PC-9 (cell line): ENCODE measurements around the gene CCL22. TPM values are rescaled to one million over a fixed set of nuclear protein-coding genes. Genes with fewer than 3 reads are reported as not detected.

ENCODE experiments used
- BruUV-seq: library from RNA; stranded (reverse); fragments of 400-500 nt; replicated peaks from 2 replicates; lab custom pipeline; 2021; lab: Mats Ljungman, UMichigan
- CTCF ChIA-PET: fragments of 300-600 bp; sonication (Branson Sonifier 250); formaldehyde crosslinking; loops from one replicate; lab custom pipeline; 2022; ENCODE audit warnings: antibody characterized with exemption; lab: Charles Lee
- POLR2A ChIA-PET: fragments of 300-600 bp; sonication (Branson Sonifier 250); formaldehyde crosslinking; loops from one replicate; lab custom pipeline; 2022; ENCODE audit warnings: antibody characterized with exemption; ENCODE audit not compliant: unreplicated experiment; lab: Charles Lee
- DNase-seq, 2 experiments: peaks; one replicate each; pipeline versions ENCODE4 v3.0.0 to v3.0.0-alpha.2; 2015 to 2022; ENCODE audit warnings: mixed read lengths in 1 of 2
- H2AFZ ChIP-seq: fragments of 200-600 bp; sonication (generic); 2 replicates; pipeline ENCODE4 v1.8.1; 2017; ENCODE audit warnings: antibody characterized with exemption
- H3F3A ChIP-seq: fragments of 200-600 bp; sonication (generic); 2 replicates; pipeline ENCODE4 v1.8.1; 2017; ENCODE audit warnings: antibody characterized with exemption, mild to moderate bottlenecking, low read depth; ENCODE audit not compliant: insufficient read depth
- H3K27ac ChIP-seq: fragments of 200-600 bp; sonication (generic); 2 replicates; pipeline ENCODE4 v1.6.1; 2016; ENCODE audit warnings: mixed run types
- H3K27me3 ChIP-seq: fragments of 200-600 bp; sonication (generic); 2 replicates; pipeline ENCODE4 v1.6.1; 2016; ENCODE audit warnings: low read depth, mixed run types; ENCODE audit not compliant: insufficient read depth
- H3K36me3 ChIP-seq: fragments of 200-600 bp; sonication (generic); 2 replicates; pipeline ENCODE4 v1.6.1; 2016; ENCODE audit warnings: low read depth, mixed run types
- H3K4me1 ChIP-seq: fragments of 200-600 bp; sonication (generic); replicated peaks from 2 replicates; pipeline ENCODE4 v1.6.1; 2016; ENCODE audit warnings: mixed run types; ENCODE audit not compliant: insufficient read depth
- H3K4me2 ChIP-seq: fragments of 200-600 bp; sonication (generic); 2 replicates; pipeline ENCODE4 v1.6.1; 2017; ENCODE audit warnings: mixed run types
- H3K4me3 ChIP-seq: fragments of 200-600 bp; sonication (generic); 2 replicates; pipeline ENCODE4 v1.6.1; 2016; ENCODE audit warnings: mixed run types
- H3K79me2 ChIP-seq: fragments of 200-600 bp; sonication (generic); 2 replicates; pipeline ENCODE4 v1.6.1; 2017; ENCODE audit warnings: low read depth, mixed run types
- H3K9me2 ChIP-seq: fragments of 200-600 bp; sonication (generic); 2 replicates; pipeline ENCODE4 v1.8.1; 2017; ENCODE audit warnings: mild to moderate bottlenecking; ENCODE audit not compliant: insufficient read depth
- H3K9me3 ChIP-seq: fragments of 200-600 bp; sonication (generic); 2 replicates; pipeline ENCODE4 v1.8.1; 2016; ENCODE audit warnings: low read depth; ENCODE audit not compliant: insufficient read depth
- H4K20me1 ChIP-seq: fragments of 200-600 bp; sonication (generic); 2 replicates; pipeline ENCODE4 v1.8.1; 2017; ENCODE audit not compliant: insufficient read depth
- CTCF ChIP-seq: fragments of 200-600 bp; sonication (generic); conservative IDR thresholded peaks from 2 replicates; pipeline ENCODE4 v1.6.1; 2017; ENCODE audit warnings: mixed run types, antibody characterized with exemption, mild to moderate bottlenecking, moderate library complexity
- EZH2 ChIP-seq: fragments of 200-600 bp; sonication (generic); IDR thresholded peaks from 2 replicates; pipeline ENCODE4 v1.8.0; 2017; ENCODE audit warnings: antibody characterized with exemption, low read depth
- intact Hi-C: fragments of 100-400 bp; cut with micrococcal nuclease; formaldehyde crosslinking; loops from one replicate; pipeline ENCODE4 v1.10.0; 2022; ENCODE audit not compliant: unreplicated experiment
- total RNA-seq: library from RNA; stranded (reverse); gene quantifications from 2 replicates; pipeline ENCODE4 v1.2.3, GENCODE V29; 2021

CCL22 gene
- total RNA-seq, 1 experiment from 2014 or later, result 0.24 TPM

DNA sequence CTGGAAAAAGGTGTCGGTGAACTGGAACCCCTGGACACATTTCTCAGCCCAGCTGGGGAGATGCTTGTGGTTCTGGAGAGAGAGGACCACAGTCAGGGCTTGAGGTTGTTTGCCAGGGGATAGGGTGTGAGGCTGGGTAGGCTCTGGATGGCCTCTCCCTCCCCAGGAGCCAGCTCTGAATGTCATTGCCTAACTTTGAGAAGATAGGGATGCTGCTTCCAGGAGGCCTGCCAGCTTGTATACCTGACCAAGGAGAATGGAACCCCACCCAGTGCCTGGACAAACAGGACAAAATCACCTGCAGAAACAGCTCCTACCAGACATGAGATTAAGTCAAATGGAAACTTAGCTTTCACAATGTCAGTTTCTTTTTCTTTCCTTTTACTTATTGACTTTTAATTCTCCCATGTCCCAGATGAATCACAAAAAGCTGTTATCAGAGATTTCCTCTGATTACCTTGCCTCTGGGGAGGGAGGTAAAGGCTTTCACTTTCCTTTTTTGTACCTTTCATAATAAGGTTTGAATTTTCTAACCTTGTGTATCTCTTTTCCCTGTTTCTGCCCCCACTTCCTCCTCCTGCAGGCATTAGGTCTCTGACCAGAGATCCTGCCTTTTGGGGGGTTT, 44.3 kb upstream of the CCL22 start:
- Histone ChIP-seq H3K27me3 (no peaks in the 10 kb centered on the region), H2AFZ (no peak overlapping the region), H3K27ac (no peak overlapping the region), H3K4me1 (peaks cover 28% of the 10 kb centered on the region), H4K20me1 (no peaks in the 10 kb centered on the region), H3K4me3 (no peak overlapping the region), H3K9me2 (no peaks in the 10 kb centered on the region), H3K36me3 (no peaks in the 10 kb centered on the region), H3F3A (peaks cover 13% of the 10 kb centered on the region; the same call in 1 of the 2 replicates), H3K79me2 (no peaks in the 10 kb centered on the region), H3K9me3 (no peaks in the 10 kb centered on the region), H3K4me2 (peak overlapping the region; percentile 31; the same call in 1 of the 2 replicates)
- intact Hi-C loops, result no loop called here
- ChIA-PET CTCF (no interaction called here), POLR2A (interaction anchor here (0.7 kb wide), 1 partner anchor 10 kb away, joined by 3 read pairs; no protein-coding TSS in a partner anchor)
- no peak for TF ChIP-seq EZH2
- no peak for TF ChIP-seq CTCF
- no TSS peak for BruUV-seq
- DNase-seq, result peak in 1 of 2 experiments; percentile 73

- CTCF ChIA-PET, result no interaction called here
- intact Hi-C loops, result no loop called here
- H3K27ac ChIP-seq, result no peak overlapping the region
- peaks cover 28% of the 10 kb centered on the region for H3K4me1 ChIP-seq
- H3K27me3 ChIP-seq, result no peaks in the 10 kb centered on the region
- no peaks in the 10 kb centered on the region for H4K20me1 ChIP-seq
- no peak overlapping the region for H3K4me2 ChIP-seq
- no peak for TF ChIP-seq EZH2
- TF ChIP-seq CTCF, result no peak
- no peaks in the 10 kb centered on the region for H3K36me3 ChIP-seq
- no peak overlapping the region for H3K4me3 ChIP-seq
- DNase-seq, result no peak
- H3K79me2 ChIP-seq, result no peaks in the 10 kb centered on the region
- H3F3A ChIP-seq, result peaks cover 13% of the 10 kb centered on the region; the same call in 1 of the 2 replicates
- POLR2A ChIA-PET, result no interaction called here
- H3K9me3 ChIP-seq, result no peaks in the 10 kb centered on the region
- no peak overlapping the region for H2AFZ ChIP-seq
- H3K9me2 ChIP-seq, result no peaks in the 10 kb centered on the region
- no TSS peak for BruUV-seq
Observed at GRCh38 chr16:57315416-57315815, 43.2 kb upstream of the CCL22 start.

DNA sequence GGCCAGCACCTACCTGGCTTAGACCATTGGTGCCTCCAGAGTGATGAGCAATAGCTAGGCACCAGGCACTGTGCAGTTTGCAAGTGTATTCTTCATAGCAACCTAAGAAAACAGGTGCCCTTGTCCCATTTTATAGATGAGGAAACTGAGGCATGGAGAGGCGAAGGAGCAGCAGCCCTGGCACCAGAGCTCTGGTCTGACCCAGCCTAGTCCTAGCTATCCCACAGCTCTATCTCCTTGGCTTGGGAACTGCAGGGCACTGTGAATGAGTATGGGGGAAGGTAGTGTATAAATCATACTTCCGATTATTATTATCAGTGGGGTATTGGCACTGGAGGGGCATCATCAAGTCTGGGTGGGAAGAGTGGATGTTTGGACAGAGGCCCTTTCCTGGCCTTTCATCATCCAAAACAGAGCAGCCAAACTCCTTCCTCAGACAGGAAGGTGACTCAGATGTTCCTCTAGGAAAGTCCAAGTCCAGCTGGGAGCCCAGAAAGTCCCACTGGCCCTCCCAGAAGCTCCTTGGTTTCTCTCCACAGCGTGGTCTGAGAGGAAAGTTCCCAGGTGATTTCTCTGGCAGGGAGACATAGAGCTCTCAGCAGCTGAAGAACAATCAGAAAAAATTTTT, 42.1 kb upstream of the CCL22 start:
- H3K36me3 ChIP-seq, result no peaks in the 10 kb centered on the region
- H4K20me1 ChIP-seq, result no peaks in the 10 kb centered on the region
- DNase-seq, result no peak
- BruUV-seq, result no TSS peak
- H3K4me2 ChIP-seq, result peak overlapping the region; percentile 32
- no peak overlapping the region for H3K4me3 ChIP-seq
- intact Hi-C loops, result no loop called here
- H3K79me2 ChIP-seq, result no peaks in the 10 kb centered on the region
- H3K4me1 ChIP-seq, result peaks cover 28% of the 10 kb centered on the region
- TF ChIP-seq EZH2 (no peak), CTCF (no peak)
- CTCF ChIA-PET, result no interaction called here
- no peaks in the 10 kb centered on the region for H3K9me3 ChIP-seq
- H3F3A ChIP-seq, result peaks cover 13% of the 10 kb centered on the region; the same call in 1 of the 2 replicates
- peak overlapping the region; percentile 48 for H3K27ac ChIP-seq
- POLR2A ChIA-PET, result no interaction called here
- H3K9me2 ChIP-seq, result no peaks in the 10 kb centered on the region
- H2AFZ ChIP-seq, result no peak overlapping the region
- H3K27me3 ChIP-seq, result no peaks in the 10 kb centered on the region
